NCI-H774 (cell line): ENCODE results near the gene ATP5F1E.
A peak's percentile ranks its signal among the peaks of the same experiment; 100 is the strongest.

Experiments
- DNase-seq: peaks from one replicate; lab custom pipeline; 2025; lab: John Stamatoyannopoulos, UW

Gene ATP5F1E

GRCh38 chr20:59005523-59006166, 26.5 kb downstream of the ATP5F1E start:
- no peak for DNase-seq

- DNase-seq = no peak
Observed at GRCh38 chr20:59004763-59005522, 27.2 kb downstream of the ATP5F1E start.

- DNase-seq = no peak
Observed at GRCh38 chr20:59004493-59004762, 27.7 kb downstream of the ATP5F1E start.

- DNase-seq = no peak
Observed at GRCh38 chr20:59003836-59004492, 28.2 kb downstream of the ATP5F1E start.

- no peak for DNase-seq
Observed at GRCh38 chr20:59002874-59003399, 29.2 kb downstream of the ATP5F1E start.

GRCh38 chr20:59002388-59002787, 29.7 kb downstream of the ATP5F1E start:
- no peak for DNase-seq

GRCh38 chr20:59001449-59002171, 30.5 kb downstream of the ATP5F1E start:
- DNase-seq = no peak

GRCh38 chr20:59001068-59001448, 31.1 kb downstream of the ATP5F1E start:
- no peak for DNase-seq

GRCh38 chr20:59000326-59000725, 31.8 kb downstream of the ATP5F1E start:
- no peak for DNase-seq

GRCh38 chr20:58998656-58999055, 33.5 kb downstream of the ATP5F1E start:
- no peak for DNase-seq

- no peak for DNase-seq
Observed at GRCh38 chr20:58997141-58997770, 34.9 kb downstream of the ATP5F1E start.

- DNase-seq = no peak
Observed at GRCh38 chr20:58996226-58996611, 35.9 kb downstream of the ATP5F1E start.

GRCh38 chr20:58995461-58996225, 36.5 kb downstream of the ATP5F1E start:
- DNase-seq = no peak

- DNase-seq = no peak
Observed at GRCh38 chr20:58994390-58995159, 37.6 kb downstream of the ATP5F1E start.

- DNase-seq = peak; percentile 9
Observed at GRCh38 chr20:58993332-58994248, 38.5 kb downstream of the ATP5F1E start.

GRCh38 chr20:58992911-58993310, 39.2 kb downstream of the ATP5F1E start:
- DNase-seq = no peak

- DNase-seq = no peak
Observed at GRCh38 chr20:58991715-58992114, 40.4 kb downstream of the ATP5F1E start.

- no peak for DNase-seq
Observed at GRCh38 chr20:58990651-58991445, 41.3 kb downstream of the ATP5F1E start.

- no peak for DNase-seq
Observed at GRCh38 chr20:58989196-58989595, 42.9 kb downstream of the ATP5F1E start.
